Measurements from ENCODE around the gene MYH6.

Gene MYH6

GRCh38 chr14:23375527-23376251 lies 32.4 kb downstream of the MYH6 start:
- DNase-seq: no peak

GRCh38 chr14:23373041-23373440 lies 35.0 kb downstream of the MYH6 start:
- no peak for DNase-seq

- no peak for DNase-seq
These were observed 35.6 kb downstream of the MYH6 start, which contains the start of gene IL25 for GRCh38 chr14:23372509-23372908. Gene IL25 (plus strand): TSS chr14:23372809.

GRCh38 chr14:23371865-23372264 lies 36.2 kb downstream of the MYH6 start:
- DNase-seq: no peak

GRCh38 chr14:23370221-23370620 lies 37.9 kb downstream of the MYH6 start:
- DNase-seq: no peak

GRCh38 chr14:23366426-23366921 lies 41.6 kb downstream of the MYH6 start:
- no peak for DNase-seq

GRCh38 chr14:23365732-23366425 lies 42.2 kb downstream of the MYH6 start:
- no peak for DNase-seq

- DNase-seq: no peak
These were observed 42.9 kb downstream of the MYH6 start, which contains the start of gene EFS for GRCh38 chr14:23365036-23365731. Gene EFS (minus strand): TSS chr14:23365172. CDS start chr14:23365025, 147 bp downstream.

GRCh38 chr14:23364164-23365035 lies 43.7 kb downstream of the MYH6 start:
- DNase-seq: no peak

- no peak for DNase-seq
These were observed 45.9 kb downstream of the MYH6 start for GRCh38 chr14:23362200-23362599.

GRCh38 chr14:23361763-23362162 lies 46.3 kb downstream of the MYH6 start:
- DNase-seq: no peak

- no peak for DNase-seq
These were observed 46.8 kb downstream of the MYH6 start for GRCh38 chr14:23361320-23361719.

- DNase-seq: no peak
These were observed 47.6 kb downstream of the MYH6 start for GRCh38 chr14:23360496-23360895.

GRCh38 chr14:23359722-23360447 lies 48.2 kb downstream of the MYH6 start:
- DNase-seq: no peak

- DNase-seq: no peak
These were observed 48.9 kb downstream of the MYH6 start for GRCh38 chr14:23359167-23359626.

- DNase-seq: no peak
These were observed 49.4 kb downstream of the MYH6 start for GRCh38 chr14:23358553-23359166.

- no peak for DNase-seq
These were observed 50.0 kb downstream of the MYH6 start for GRCh38 chr14:23358042-23358441.

GRCh38 chr14:23357261-23357660 lies 50.8 kb downstream of the MYH6 start:
- no peak for DNase-seq

- no peak for DNase-seq
These were observed 51.4 kb downstream of the MYH6 start for GRCh38 chr14:23356662-23357061.

GRCh38 chr14:23355871-23356435 lies 52.1 kb downstream of the MYH6 start:
- no peak for DNase-seq

- DNase-seq: no peak
These were observed 53.1 kb downstream of the MYH6 start for GRCh38 chr14:23354990-23355389.

All from NCI-H748 treated with DMSO at 0.1 percent for 48 hours (cell line).